Measurements from ENCODE around the gene HESX1. TPM values are rescaled to one million over a fixed set of nuclear protein-coding genes. Genes with fewer than 3 reads are reported as not detected.

The HESX1 gene
- total and polyA plus RNA-seq, 2 experiments from 2014 or later: 21.1 to 56.7 TPM

- Histone ChIP-seq H3K27me3 (ENCODE audit: insufficient read depth) (no peaks in the 10 kb centered on the region), H3K4me2 (no peak overlapping the region), H3K4me3 (no peak overlapping the region), H2AFZ (no peak overlapping the region), H3K36me3 (ENCODE audit: insufficient read depth) (no peaks in the 10 kb centered on the region), H3K9me2 (ENCODE audit: insufficient read depth) (no peaks in the 10 kb centered on the region), H4K20me1 (replicated peaks; ENCODE audit: insufficient read depth) (no peaks in the 10 kb centered on the region), H3K79me2 (replicated peaks; ENCODE audit: insufficient read depth) (peaks cover 45% of the 10 kb centered on the region), H3K4me1 (ENCODE audit: insufficient read depth) (no peaks in the 10 kb centered on the region), H3K27ac (ENCODE audit: low read depth) (no peak overlapping the region), H3F3A (replicated peaks; ENCODE audit: low read depth) (no peaks in the 10 kb centered on the region)
- DNase-seq (ENCODE audit: low spot score) (no peak), ATAC-seq (no peak)
- no peaks in the 10 kb centered on the region for H3K9me3 Mint-ChIP-seq
- no peak overlapping the region for H3K27ac Mint-ChIP-seq
- TF ChIP-seq CTCF (conservative IDR thresholded peaks at IDR 0.05; ENCODE audit: low read depth in 2 of 2): no peak
- no peak for TF ChIP-seq ZNF331 (CRISPR knock-in tag; IDR thresholded peaks at IDR 0.05; ENCODE audit: low read depth)
- no peak for TF ChIP-seq POLR2AphosphoS5 (IDR thresholded peaks at IDR 0.05; ENCODE audit: low read depth)
- no peak for TF ChIP-seq ZNF114 (CRISPR knock-in tag; IDR thresholded peaks at IDR 0.05)
- TF ChIP-seq JUNB (IDR thresholded peaks at IDR 0.05; ENCODE audit: unreplicated experiment): no peak
- TF ChIP-seq EZH2phosphoT487 (IDR thresholded peaks at IDR 0.05; ENCODE audit: unreplicated experiment): no peak
- no peak for TF ChIP-seq REST (IDR thresholded peaks at IDR 0.05; ENCODE audit: unreplicated experiment)
- no peak for TF ChIP-seq ETS1 (IDR thresholded peaks at IDR 0.05)
- no peak for TF ChIP-seq STAT1 (IDR thresholded peaks at IDR 0.05; ENCODE audit: unreplicated experiment)
- TF ChIP-seq CREB1 (CRISPR knock-in tag; IDR thresholded peaks at IDR 0.05; ENCODE audit: low read depth): no peak
- TF ChIP-seq ZNF462 (CRISPR knock-in tag; IDR thresholded peaks at IDR 0.05): no peak
- TF ChIP-seq EZH2 (IDR thresholded peaks at IDR 0.05; ENCODE audit: low read depth, unreplicated experiment): no peak
- TF ChIP-seq NANOG (IDR thresholded peaks at IDR 0.05; ENCODE audit: borderline replicate concordance): no peak
- peaks cover 2% of the 10 kb centered on the region for H3K27me3 Mint-ChIP-seq (ENCODE audit: insufficient read depth, low read depth, poor library complexity)
- no peak overlapping the region for H3K4me3 Mint-ChIP-seq
- H3K36me3 Mint-ChIP-seq (ENCODE audit: low read depth): peaks cover 17% of the 10 kb centered on the region
- no peaks in the 10 kb centered on the region for H3K4me1 Mint-ChIP-seq
These were observed 35.1 kb upstream of the HESX1 start for GRCh38 chr3:57234613-57235575.

Data from GM23338 (cell line).